ENCODE measurements around the gene N4BP3.

DNA sequence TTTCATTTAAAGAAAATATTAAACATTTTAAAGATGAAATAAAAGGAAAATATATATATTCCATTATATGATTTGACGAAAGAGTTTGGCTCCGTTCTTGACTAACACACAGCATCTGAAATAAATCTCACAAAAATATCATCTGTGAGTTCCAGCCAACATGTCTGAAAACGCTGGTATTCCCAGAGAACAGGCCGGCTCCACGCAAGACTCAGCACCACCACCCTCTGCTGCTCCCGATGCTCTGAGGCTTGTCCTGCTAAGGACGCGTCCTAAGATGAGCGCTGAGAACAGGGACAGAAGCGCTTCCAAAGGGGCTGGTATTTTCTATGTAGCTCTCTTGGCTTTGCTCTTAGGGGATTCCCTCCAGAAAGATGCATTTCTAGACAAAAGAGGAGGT, 40.6 kb upstream of the N4BP3 start:
- TF ChIP-seq, protein P1, sequence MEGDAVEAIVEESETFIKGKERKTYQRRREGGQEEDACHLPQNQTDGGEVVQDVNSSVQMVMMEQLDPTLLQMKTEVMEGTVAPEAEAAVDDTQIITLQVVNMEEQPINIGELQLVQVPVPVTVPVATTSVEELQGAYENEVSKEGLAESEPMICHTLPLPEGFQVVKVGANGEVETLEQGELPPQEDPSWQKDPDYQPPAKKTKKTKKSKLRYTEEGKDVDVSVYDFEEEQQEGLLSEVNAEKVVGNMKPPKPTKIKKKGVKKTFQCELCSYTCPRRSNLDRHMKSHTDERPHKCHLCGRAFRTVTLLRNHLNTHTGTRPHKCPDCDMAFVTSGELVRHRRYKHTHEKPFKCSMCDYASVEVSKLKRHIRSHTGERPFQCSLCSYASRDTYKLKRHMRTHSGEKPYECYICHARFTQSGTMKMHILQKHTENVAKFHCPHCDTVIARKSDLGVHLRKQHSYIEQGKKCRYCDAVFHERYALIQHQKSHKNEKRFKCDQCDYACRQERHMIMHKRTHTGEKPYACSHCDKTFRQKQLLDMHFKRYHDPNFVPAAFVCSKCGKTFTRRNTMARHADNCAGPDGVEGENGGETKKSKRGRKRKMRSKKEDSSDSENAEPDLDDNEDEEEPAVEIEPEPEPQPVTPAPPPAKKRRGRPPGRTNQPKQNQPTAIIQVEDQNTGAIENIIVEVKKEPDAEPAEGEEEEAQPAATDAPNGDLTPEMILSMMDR (IDR thresholded peaks at IDR 0.05; ENCODE audit: borderline replicate concordance, extremely low read depth, low read length, poor library complexity, severe bottlenecking), result no peak
- TF ChIP-seq EZH2 (IDR thresholded peaks at IDR 0.05; ENCODE audit: borderline replicate concordance, low read depth, low read length, severe bottlenecking), result no peak

Measured in DND-41 (cell line).